ENCODE data around the gene LDB3.

LDB3 gene

DNA sequence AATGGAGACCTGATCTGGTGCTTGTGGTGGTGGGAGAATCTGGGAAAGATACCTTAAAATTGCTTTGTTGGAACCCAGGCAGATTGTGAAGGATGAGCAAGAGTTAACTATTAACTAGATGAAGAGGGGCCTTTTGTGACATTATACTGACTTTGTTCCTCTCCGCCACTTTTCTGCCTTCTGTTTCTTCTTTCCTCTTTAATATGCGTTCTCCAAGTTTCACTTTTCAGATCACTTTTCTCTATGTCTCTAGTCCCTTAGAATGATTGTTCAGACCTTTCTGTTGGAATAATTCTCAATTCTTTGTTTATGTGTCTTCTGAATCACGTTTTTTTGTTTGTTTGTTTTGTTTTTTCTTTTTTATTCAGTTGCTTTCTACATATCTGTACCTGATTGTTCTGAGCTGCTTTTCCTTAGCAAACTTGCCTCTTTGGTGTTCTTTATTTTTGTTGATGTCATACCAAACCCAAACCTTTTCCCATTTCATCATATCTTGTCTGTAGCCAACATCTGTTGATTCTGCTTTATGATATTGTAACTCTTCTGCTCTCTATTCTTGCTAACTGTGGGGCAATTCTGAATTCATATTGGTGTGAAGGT lies 90.9 kb downstream of the LDB3 start:
- DNase-seq (ENCODE audit: low read depth in 2 of 2): no peak

DNA sequence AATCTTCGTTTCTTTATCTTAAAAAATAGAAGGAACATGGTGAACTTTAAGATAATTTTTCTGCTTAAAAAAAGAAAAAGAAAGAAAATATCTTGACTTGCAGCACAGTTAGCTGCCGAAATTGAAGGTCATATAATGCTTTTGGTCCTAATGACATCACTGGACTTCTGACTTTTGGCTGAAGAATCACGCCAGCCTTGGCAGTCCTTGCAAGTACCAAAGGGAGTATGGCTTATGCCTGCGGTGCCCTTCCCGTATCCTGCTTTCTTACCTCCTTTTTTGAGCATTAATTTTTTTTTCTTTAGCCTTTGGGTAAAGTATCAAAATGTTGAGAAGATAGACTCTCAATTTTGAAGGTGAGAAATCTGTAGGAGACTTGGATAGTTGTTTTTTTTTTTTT lies 95.1 kb downstream of the LDB3 start:
- no peak for DNase-seq (ENCODE audit: low read depth in 2 of 2)

DNA sequence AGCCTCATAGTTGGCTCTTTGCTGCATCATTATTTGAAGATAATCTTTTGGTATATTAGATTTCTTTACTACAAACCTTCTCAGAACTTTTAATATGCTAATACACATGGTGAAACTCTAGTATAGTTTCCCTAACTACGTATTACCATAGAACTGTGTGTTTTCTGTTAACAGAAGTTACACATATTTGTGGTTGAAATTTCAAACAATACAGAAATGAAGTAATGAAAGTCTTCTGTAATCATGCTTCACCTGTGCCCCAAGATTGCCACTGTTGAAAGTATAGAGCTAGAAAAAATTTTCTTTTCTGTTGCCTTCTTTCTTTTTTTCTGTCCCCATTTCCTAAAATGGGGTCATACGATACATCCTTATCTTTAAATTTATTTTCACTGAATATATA lies 97.2 kb downstream of the LDB3 start:
- DNase-seq (ENCODE audit: low read depth in 2 of 2): no peak

DNA sequence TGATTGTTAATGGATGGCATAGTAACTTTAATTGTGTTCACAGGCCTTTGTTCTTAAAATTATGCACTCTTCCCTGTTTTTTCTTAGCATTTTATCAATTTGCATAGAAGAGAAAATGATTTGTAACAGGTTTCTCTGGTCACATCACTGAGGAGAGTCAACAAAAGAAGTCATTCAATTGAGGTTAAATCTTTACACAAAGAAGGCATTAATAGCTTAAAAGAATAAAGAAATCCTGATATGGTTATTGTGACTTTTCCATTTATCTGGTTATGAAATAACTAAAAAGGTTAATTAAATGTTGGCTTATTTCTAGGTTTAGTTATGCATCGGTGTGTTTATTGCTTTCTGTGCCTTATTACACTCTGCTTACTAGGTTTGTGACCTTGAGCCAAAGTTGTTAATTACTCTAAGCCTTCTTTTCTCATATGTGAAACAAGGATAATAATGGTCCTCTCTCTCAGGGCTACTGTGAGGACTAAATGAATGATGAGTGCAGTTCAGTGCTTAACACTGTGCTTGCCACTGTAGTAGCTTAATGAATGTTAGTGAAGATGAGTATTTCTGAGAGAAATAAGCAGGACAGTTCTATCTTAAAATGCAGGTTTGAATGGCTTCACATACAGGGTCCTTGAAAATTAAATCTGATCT lies 100.2 kb downstream of the LDB3 start:
- DNase-seq (ENCODE audit: low read depth in 2 of 2): no peak

DNA sequence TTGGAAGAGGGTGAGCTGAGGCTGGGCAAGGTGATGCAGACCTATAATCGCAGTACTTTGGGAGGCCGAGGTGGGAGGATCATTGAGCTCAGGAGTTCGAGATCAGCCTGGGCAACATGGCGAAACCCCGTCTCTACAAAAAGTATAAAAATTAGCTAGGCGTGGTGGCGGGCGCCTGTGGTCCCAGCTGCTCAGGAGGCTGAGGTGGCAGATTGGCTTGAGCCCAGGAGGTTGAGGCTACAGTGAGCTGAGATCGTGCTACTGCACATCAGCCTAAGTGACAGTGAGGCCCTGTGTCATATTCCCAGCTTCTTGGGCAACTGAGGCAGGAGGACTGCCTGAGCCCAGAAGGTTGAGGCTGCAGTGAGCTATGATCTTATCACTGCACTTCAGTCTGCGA lies 101.7 kb downstream of the LDB3 start:
- DNase-seq (ENCODE audit: low read depth in 2 of 2): no peak

DNA sequence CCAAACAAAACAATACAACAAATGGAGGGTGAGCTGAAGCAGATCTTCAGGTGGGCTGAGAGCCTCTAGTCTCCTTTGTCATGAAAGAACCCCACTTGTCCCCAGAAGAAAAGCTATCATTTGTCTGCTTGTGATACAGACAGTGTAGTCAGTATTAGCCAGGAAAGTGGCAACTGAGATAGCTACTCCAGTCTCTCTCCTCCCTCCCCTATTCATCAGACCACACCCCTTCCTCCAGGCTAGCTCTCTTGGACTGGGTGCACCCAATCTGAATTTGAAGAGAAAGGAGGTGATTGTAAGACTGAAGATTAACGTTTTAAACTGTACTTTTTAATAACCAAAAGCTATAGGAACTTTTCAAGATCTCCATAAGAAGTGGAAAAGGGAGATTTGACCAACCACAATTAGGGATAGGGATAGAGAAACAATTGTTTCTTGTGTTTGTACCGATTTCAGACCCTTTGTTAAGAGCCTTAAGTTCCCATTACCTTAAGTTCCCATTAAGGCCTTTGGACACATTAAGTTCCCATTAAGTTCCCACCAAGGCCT lies 102.2 kb downstream of the LDB3 start:
- no peak for DNase-seq (ENCODE audit: low read depth in 2 of 2)

DNA sequence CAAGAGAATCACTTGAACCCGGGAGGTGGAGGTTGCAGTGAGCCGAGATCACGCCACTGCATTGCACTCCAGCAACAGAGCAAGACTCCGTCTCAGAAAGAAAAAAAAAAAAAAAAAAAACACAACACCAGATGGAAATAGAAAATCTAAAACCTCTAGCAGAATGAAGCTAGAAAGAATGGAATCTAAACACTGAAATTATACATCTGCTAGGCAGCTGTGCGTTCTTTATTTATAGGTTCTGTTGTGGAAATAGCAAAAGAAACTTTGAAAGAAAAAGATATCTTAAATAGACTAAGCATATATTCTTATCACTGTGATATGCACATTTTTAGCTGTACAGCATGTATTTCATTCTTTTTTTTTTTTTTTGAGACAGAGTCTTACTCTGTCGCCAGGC lies 105.2 kb downstream of the LDB3 start:
- no peak for DNase-seq (ENCODE audit: low read depth in 2 of 2)

DNA sequence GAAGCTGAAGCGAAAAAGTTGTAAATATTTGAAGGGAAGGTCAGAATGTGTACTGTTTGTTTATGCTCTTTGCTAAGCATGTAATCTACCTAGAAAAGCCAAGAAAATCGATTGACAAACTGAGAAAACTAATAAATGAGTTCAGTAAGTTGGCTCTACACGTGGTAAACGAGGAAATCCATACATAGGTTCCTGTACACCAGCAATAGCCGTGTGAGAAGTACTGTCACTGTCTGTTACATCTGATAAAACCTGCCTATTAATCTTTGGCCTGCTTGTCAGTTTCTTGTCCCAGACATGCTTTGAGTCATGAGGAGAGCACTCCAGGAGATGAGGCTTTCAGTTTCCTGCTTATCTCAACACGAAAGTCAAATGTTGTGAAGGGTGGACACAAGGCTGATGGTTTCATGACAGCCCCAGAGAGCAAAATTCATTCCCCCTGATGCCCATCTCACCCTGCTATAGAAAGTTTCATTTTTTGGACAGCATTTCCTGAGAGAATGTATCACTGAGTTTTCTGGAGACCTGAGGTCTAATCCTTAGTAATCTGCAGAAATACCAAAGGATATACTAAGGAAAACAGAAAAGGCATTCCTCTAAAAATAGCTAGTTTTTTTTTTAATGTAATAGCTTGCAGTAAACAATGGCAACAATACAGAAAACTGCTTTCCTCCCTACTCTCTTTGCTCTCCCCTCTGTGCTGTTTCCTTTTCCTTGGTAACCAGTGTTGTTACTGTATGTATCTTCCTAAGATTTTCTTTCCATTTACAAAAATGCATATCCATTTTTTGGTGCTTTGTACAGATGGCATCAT lies 107.0 kb downstream of the LDB3 start:
- DNase-seq (ENCODE audit: low read depth in 2 of 2): no peak

DNA sequence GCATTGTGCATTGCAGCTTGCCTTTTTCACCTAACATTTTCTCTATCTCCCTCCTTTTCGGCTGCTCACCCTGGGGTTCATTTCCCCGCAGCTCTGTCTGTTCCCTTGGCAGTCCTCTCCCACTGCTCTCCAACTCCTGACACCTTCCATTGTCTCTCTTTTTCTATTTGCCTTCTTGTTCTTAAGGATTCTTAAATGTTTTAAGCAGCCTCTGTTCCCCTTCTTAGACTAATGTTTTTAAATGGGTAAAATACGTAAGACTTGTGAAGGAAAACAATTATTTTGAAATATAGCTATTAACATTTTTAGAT lies 107.5 kb downstream of the LDB3 start:
- DNase-seq (ENCODE audit: low read depth in 2 of 2): no peak

DNA sequence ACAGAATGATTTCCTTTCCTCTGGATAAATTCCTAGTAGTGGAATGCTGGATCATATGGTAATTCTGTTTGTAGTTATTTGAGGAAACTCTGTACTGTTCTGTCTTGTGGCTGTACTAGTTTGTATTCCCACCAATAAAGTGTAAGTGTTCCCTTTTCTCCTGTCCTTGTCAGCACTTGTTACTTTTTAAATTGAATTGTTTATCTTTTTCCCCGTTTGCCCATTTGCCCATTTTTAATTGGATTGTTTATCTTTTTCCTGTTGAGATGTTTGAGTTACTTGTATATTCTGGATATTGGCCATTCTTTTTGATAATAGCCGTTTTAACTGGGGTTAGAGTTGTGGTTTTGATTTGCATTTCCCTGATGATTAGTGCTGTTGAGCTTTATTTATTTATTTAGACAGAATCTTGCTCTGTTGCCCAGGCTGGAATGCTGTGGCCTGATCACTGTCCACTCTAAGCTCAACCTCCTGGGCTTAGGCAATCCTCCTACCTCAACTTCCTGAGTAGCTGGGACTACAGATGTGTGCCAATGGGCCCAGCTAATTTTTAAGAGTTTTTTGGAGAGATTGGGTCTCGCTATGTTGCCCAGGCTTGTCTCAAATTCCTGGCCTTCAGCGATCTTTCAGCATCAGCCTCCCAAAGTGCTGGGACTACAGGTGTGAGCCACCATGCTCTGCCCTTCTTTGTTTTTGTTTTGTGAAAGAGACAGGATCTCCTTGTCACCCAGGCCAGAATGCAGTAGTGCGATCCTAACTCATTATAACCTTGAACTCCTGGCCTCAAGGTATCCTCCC lies 111.1 kb downstream of the LDB3 start:
- no peak for DNase-seq (ENCODE audit: low read depth in 2 of 2)

DNA sequence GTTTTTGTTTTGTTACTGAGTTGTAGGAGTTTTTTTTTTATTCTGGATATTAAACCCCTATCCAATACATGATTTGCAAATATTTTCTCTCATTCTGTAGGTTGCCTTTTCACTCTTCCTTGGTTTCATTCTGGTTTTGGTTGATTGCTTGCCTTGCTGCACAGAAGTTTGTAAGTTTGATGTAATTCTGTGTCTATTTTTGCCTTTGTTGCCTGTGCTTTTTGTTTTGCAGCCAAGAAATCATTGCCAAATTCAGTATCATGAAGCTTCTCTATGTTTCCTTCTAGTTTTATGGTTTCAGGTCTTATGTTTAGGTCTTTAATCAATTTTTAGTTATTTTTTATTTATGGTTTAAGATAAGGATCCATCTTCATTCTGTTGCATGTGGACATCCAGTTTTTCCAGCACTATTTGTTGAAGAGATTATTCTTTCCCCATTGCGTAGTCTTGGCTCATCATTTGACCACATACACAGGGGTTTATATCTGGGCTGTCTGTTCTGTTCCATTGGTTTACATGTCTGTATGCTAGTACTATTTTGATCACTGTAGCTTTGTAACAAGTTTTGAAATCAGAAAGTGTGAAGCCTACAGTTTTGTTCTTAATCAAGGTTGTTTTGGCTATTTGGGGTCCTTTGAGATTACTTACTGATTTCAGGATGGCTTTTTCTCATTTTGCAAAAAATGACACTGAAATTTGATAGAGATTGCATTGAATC lies 114.5 kb downstream of the LDB3 start:
- no peak for DNase-seq (ENCODE audit: low read depth in 2 of 2)

DNA sequence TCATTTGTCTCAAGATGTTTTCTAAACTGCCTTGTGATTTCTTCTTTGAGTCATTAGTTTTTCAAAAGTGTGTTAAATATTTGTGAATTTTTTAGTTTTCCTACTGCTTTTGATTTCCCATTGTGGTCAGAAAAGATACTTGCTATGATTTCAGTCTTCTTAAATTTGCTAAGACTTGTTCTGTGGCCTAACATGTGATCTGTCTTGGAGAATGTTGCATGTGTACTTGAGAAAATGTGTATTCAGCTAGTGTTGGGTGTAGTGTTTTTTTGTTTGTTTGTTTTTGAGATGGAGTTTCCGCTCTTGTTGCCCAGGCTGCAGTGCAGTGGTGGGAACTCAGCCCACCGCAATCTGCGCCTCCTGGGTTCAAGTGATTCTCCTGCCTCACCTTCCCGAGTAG lies 116.7 kb downstream of the LDB3 start:
- no peak for DNase-seq (ENCODE audit: low read depth in 2 of 2)
